HL-60 (cell line): Measurements from ENCODE around the gene MYBL2.

Experiments used
- CTCF ChIP-seq: IDR thresholded peaks from one replicate; pipeline ENCODE4 v1.5.1; 2011; ENCODE audit warnings: low read length, control low read depth, inconsistent platforms; ENCODE audit not compliant: insufficient read depth
- POLR2AphosphoS5 ChIP-seq: IDR thresholded peaks from 2 replicates; pipeline ENCODE4 v1.6.1; 2012; ENCODE audit warnings: low read depth

GRCh38 chr20:43711098-43711654 is 44.3 kb downstream of the MYBL2 start:
- no peak for TF ChIP-seq CTCF
- TF ChIP-seq POLR2AphosphoS5, result 0 out of 2 replicates have a peak, but pooled peaks have one; percentile 21
